Measurements from ENCODE around the gene MMRN2.
"Not testable (repeated sequence)": the region's sequence is repeated elsewhere in the genome, so short reads cannot be mapped to it uniquely, and the experiment has no call there.

DNA sequence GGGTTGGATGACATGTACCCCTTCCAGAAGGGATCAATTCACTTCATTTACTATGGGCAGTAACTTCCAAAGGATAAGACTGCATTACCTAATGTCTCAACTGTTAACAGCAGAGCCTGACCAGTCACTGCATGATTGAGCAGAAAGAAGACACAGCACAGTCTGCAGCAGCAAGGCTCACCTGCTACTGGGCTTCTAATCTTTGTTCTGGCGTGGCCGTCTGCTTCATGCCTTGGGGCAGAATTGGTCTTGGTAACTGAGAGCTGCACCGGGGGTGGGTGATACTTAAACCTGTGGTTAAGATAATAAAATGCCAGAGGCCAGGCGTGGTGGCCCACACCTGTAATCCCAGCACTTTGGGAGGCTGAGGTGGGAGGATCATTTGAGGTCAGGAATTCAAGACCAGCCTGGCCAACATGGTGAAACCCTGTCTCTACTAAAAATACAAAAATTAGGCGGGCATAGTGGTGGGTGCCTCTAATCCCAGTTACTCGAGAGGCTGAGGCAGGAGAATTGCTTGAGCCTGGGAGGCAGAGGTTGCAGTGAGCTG is 23.2 kb downstream of the MMRN2 start:
- TF ChIP-seq, protein P1, sequence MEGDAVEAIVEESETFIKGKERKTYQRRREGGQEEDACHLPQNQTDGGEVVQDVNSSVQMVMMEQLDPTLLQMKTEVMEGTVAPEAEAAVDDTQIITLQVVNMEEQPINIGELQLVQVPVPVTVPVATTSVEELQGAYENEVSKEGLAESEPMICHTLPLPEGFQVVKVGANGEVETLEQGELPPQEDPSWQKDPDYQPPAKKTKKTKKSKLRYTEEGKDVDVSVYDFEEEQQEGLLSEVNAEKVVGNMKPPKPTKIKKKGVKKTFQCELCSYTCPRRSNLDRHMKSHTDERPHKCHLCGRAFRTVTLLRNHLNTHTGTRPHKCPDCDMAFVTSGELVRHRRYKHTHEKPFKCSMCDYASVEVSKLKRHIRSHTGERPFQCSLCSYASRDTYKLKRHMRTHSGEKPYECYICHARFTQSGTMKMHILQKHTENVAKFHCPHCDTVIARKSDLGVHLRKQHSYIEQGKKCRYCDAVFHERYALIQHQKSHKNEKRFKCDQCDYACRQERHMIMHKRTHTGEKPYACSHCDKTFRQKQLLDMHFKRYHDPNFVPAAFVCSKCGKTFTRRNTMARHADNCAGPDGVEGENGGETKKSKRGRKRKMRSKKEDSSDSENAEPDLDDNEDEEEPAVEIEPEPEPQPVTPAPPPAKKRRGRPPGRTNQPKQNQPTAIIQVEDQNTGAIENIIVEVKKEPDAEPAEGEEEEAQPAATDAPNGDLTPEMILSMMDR (IDR thresholded peaks at IDR 0.05): not testable (repeated sequence)
- not testable (repeated sequence) for TF ChIP-seq ZFX (IDR thresholded peaks at IDR 0.05; ENCODE audit: borderline replicate concordance)
